Hepatocyte (in vitro differentiated cells): ENCODE results near the gene PARD3B. TPM values are rescaled to one million over a fixed set of nuclear protein-coding genes. Genes with fewer than 3 reads are reported as not detected.

ENCODE experiments used
- DNase-seq: peaks from one replicate; pipeline ENCODE4 v3.0.0-alpha.2; 2016; ENCODE audit warnings: low spot score
- H2AFZ ChIP-seq: fragments of 200-600 bp; sonication (generic); 2 replicates; pipeline ENCODE4 v1.6.0; 2016; ENCODE audit warnings: antibody characterized with exemption, mild to moderate bottlenecking
- H3K27ac ChIP-seq: fragments of 200-600 bp; sonication (generic); 2 replicates; pipeline ENCODE4 v1.5.1; 2016; ENCODE audit warnings: mild to moderate bottlenecking
- H3K27me3 ChIP-seq: fragments of 200-600 bp; sonication (generic); 2 replicates; pipeline ENCODE4 v1.6.1; 2016
- H3K36me3 ChIP-seq: fragments of 200-600 bp; sonication (generic); replicated peaks from 2 replicates; pipeline ENCODE4 v1.5.1; 2016; ENCODE audit warnings: low read depth; ENCODE audit not compliant: insufficient read depth
- H3K4me1 ChIP-seq: fragments of 200-600 bp; sonication (generic); 2 replicates; pipeline ENCODE4 v1.5.1; 2016; ENCODE audit warnings: mild to moderate bottlenecking, moderate library complexity; ENCODE audit not compliant: insufficient read depth
- H3K4me2 ChIP-seq: fragments of 200-600 bp; sonication (generic); 2 replicates; pipeline ENCODE4 v1.6.0; 2016
- H3K4me3 ChIP-seq: fragments of 200-600 bp; sonication (generic); 2 replicates; pipeline ENCODE4 v1.5.1; 2016; ENCODE audit warnings: mild to moderate bottlenecking
- H3K79me2 ChIP-seq: fragments of 200-600 bp; sonication (generic); 2 replicates; pipeline ENCODE4 v1.6.0; 2017; ENCODE audit warnings: mild to moderate bottlenecking
- H3K9me2 ChIP-seq: fragments of 200-600 bp; sonication (generic); replicated peaks from 2 replicates; pipeline ENCODE4 v1.6.0; 2017; ENCODE audit warnings: mild to moderate bottlenecking; ENCODE audit not compliant: insufficient read depth
- H3K9me3 ChIP-seq: fragments of 200-600 bp; sonication (generic); 2 replicates; pipeline ENCODE4 v1.5.1; 2016; ENCODE audit warnings: low read depth, mild to moderate bottlenecking
- H4K20me1 ChIP-seq: fragments of 200-600 bp; sonication (generic); 2 replicates; pipeline ENCODE4 v1.6.0; 2016; ENCODE audit warnings: mild to moderate bottlenecking; ENCODE audit not compliant: insufficient read depth, poor library complexity, severe bottlenecking
- CTCF ChIP-seq: fragments of 200-600 bp; sonication (generic); IDR thresholded peaks from 2 replicates; pipeline ENCODE4 v1.5.1; 2016; ENCODE audit warnings: antibody characterized with exemption, mild to moderate bottlenecking; ENCODE audit not compliant: poor library complexity
- EZH2 ChIP-seq: fragments of 200-600 bp; sonication (generic); IDR thresholded peaks from 2 replicates; pipeline ENCODE4 v1.6.1; 2016; ENCODE audit warnings: antibody characterized with exemption, mild to moderate bottlenecking, borderline replicate concordance
- EZH2phosphoT487 ChIP-seq: fragments of 200-600 bp; sonication (generic); IDR thresholded peaks from one replicate; pipeline ENCODE4 v1.6.1; 2018; ENCODE audit warnings: antibody characterized with exemption, mild to moderate bottlenecking, low read depth, moderate library complexity; ENCODE audit not compliant: unreplicated experiment, severe bottlenecking
- WGBS: methylation state at CpG from one replicate; pipeline ENCODE4 v1.1.6; 2016; ENCODE audit warnings: low lambda C conversion rate; ENCODE audit errors: missing lambda C conversion rate; 5-methylcytosine and 5-hydroxymethylcytosine counted together
- polyA plus RNA-seq: library from polyadenylated mRNA; unstranded; fragments of >200 nt; fragmentation: Nextera tagmentation; extraction: Ambion mirVana; gene quantifications from 2 replicates; pipeline ENCODE4 v1.2.1, GENCODE V29; 2016
- total RNA-seq: library from RNA; depleted of rRNA; stranded (reverse); fragments of >200 nt; gene quantifications from 2 replicates; pipeline ENCODE4 v1.2.3, GENCODE V29; 2014

Gene PARD3B
- total and polyA plus RNA-seq, 2 experiments from 2014 or later = 11.5 to 21.7 TPM

DNA sequence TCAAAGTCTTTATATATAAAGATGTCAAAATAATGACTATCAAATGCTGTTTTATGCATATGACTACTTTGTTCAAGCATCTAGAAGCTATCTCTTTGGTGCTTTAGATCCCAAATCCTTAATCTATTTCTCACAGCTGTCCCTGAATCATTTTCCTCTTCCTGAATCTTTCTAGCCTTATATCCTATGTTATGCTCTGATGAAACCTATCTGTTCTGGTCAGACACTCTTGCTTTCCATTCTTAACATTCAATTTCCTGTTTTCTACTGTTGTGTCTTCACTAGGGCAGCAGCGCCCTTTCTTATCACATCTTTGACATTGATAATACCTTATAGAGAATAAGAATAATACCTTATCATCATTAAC is 6.3 kb upstream of the PARD3B start:
- Histone ChIP-seq H3K27ac (peak overlapping the region; percentile 24), H3K79me2 (no peaks in the 10 kb centered on the region), H3K9me3 (no peaks in the 10 kb centered on the region), H2AFZ (no peak overlapping the region), H3K4me1 (no peaks in the 10 kb centered on the region), H3K27me3 (no peaks in the 10 kb centered on the region), H4K20me1 (no peaks in the 10 kb centered on the region), H3K4me2 (peak overlapping the region; percentile 51), H3K36me3 (no peaks in the 10 kb centered on the region), H3K9me2 (no peaks in the 10 kb centered on the region), H3K4me3 (no peak overlapping the region)
- WGBS = 82% methylated on average over 1 of the region's 1 CpG
- no peak for DNase-seq
- TF ChIP-seq EZH2 = no peak
- no peak for TF ChIP-seq CTCF

- DNase-seq = no peak
- no peaks in the 10 kb centered on the region for H3K27me3 ChIP-seq
- no peaks in the 10 kb centered on the region for H3K9me2 ChIP-seq
- H3K9me3 ChIP-seq = no peaks in the 10 kb centered on the region
- no peak overlapping the region for H2AFZ ChIP-seq
- 92% methylated on average over 2 of the region's 2 CpGs for WGBS
- no peak overlapping the region for H3K4me3 ChIP-seq
- H3K79me2 ChIP-seq = peaks cover 7% of the 10 kb centered on the region
- no peak overlapping the region for H3K4me2 ChIP-seq
- no peaks in the 10 kb centered on the region for H4K20me1 ChIP-seq
- no peaks in the 10 kb centered on the region for H3K36me3 ChIP-seq
- no peak for TF ChIP-seq CTCF
- no peak for TF ChIP-seq EZH2phosphoT487
- TF ChIP-seq EZH2 = no peak
- no peak overlapping the region for H3K27ac ChIP-seq
- H3K4me1 ChIP-seq = peaks cover 6% of the 10 kb centered on the region
These were observed 3.6 kb upstream of the PARD3B start for GRCh38 chr2:204541637-204542036.

- Histone ChIP-seq H3K79me2 (peaks cover 22% of the 10 kb centered on the region), H3K36me3 (no peaks in the 10 kb centered on the region), H3K9me3 (no peaks in the 10 kb centered on the region), H2AFZ (no peak overlapping the region), H3K9me2 (no peaks in the 10 kb centered on the region), H3K27ac (no peak overlapping the region), H3K27me3 (no peaks in the 10 kb centered on the region), H3K4me1 (peaks cover 14% of the 10 kb centered on the region), H4K20me1 (no peaks in the 10 kb centered on the region), H3K4me2 (no peak overlapping the region), H3K4me3 (no peak overlapping the region)
- 97% methylated on average over 4 of the region's 4 CpGs for WGBS
- no peak for DNase-seq
- no peak for TF ChIP-seq EZH2phosphoT487
- TF ChIP-seq EZH2 = no peak
- TF ChIP-seq CTCF = no peak
These were observed 2.2 kb upstream of the PARD3B start for GRCh38 chr2:204542982-204543608.
